ENCODE measurements around the gene SCFD2.

DNA sequence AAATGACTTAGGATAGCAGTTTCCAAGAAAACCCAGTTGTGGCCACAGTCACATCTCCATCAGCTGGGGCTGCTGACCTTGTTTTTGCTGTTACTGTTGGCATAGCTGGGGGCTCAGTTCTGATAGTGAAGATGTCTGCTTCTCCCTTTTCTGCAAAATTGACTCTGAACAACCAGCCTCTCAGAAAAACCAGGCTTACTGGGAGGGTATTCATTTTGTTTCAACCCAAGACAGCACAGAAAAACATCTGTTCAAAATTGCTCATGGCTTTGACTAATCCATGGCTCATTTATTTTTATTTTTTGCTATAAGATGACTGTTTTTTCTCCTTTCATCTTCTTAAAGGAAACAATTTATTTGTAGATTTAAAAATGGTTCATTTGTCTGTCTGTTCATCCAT is 450.7 kb downstream of the SCFD2 start:
- TF ChIP-seq, protein P1, sequence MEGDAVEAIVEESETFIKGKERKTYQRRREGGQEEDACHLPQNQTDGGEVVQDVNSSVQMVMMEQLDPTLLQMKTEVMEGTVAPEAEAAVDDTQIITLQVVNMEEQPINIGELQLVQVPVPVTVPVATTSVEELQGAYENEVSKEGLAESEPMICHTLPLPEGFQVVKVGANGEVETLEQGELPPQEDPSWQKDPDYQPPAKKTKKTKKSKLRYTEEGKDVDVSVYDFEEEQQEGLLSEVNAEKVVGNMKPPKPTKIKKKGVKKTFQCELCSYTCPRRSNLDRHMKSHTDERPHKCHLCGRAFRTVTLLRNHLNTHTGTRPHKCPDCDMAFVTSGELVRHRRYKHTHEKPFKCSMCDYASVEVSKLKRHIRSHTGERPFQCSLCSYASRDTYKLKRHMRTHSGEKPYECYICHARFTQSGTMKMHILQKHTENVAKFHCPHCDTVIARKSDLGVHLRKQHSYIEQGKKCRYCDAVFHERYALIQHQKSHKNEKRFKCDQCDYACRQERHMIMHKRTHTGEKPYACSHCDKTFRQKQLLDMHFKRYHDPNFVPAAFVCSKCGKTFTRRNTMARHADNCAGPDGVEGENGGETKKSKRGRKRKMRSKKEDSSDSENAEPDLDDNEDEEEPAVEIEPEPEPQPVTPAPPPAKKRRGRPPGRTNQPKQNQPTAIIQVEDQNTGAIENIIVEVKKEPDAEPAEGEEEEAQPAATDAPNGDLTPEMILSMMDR (IDR thresholded peaks at IDR 0.05), result no peak
- TF ChIP-seq POLR2A (IDR thresholded peaks at IDR 0.05), result no peak
